OCI-LY1 (cell line): ENCODE results near the gene TUBE1.

Experiments
- EZH2 ChIP-seq: fragments of 200-600 bp; sonication (generic), shearing (Covaris generic); IDR thresholded peaks from 2 replicates; pipeline ENCODE4 v1.8.0; 2017; ENCODE audit warnings: borderline replicate concordance, mixed run types, mild to moderate bottlenecking, antibody characterized with exemption, low read length, moderate library complexity, mixed read lengths
- TF ChIP-seq, protein P1 (sequence below): fragments of 200-600 bp; sonication (generic), shearing (Covaris generic); IDR thresholded peaks from 2 replicates; pipeline ENCODE4 v1.5.1; 2017; ENCODE audit warnings: mild to moderate bottlenecking, antibody characterized with exemption, low read length, moderate library complexity, mixed read lengths

GRCh38 chr6:112130878-112131277 lies 43.6 kb upstream of the TUBE1 start:
- TF ChIP-seq EZH2 = no peak
- TF ChIP-seq, protein P1, sequence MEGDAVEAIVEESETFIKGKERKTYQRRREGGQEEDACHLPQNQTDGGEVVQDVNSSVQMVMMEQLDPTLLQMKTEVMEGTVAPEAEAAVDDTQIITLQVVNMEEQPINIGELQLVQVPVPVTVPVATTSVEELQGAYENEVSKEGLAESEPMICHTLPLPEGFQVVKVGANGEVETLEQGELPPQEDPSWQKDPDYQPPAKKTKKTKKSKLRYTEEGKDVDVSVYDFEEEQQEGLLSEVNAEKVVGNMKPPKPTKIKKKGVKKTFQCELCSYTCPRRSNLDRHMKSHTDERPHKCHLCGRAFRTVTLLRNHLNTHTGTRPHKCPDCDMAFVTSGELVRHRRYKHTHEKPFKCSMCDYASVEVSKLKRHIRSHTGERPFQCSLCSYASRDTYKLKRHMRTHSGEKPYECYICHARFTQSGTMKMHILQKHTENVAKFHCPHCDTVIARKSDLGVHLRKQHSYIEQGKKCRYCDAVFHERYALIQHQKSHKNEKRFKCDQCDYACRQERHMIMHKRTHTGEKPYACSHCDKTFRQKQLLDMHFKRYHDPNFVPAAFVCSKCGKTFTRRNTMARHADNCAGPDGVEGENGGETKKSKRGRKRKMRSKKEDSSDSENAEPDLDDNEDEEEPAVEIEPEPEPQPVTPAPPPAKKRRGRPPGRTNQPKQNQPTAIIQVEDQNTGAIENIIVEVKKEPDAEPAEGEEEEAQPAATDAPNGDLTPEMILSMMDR = no peak
